Sigmoid colon (tissue), 7 donors: Measurements from ENCODE around the gene MIEF1. TPM values are rescaled to one million over a fixed set of nuclear protein-coding genes. Genes with fewer than 3 reads are reported as not detected.
A peak's percentile ranks its signal among the peaks of the same experiment; 100 is the strongest.

Experiments
- DNase-seq: peaks from one replicate; pipeline ENCODE4 v3.0.0-alpha.2; 2019
- H3K27ac ChIP-seq, 4 donors: fragments of 200-600 bp; sonication (generic); one replicate each; pipeline ENCODE4 v1.5.1; 2016 to 2019; ENCODE audit warnings: mild to moderate bottlenecking in 1 of 4
- H3K27me3 ChIP-seq, 3 donors: fragments of 200-600 bp; sonication (generic); one replicate each; pipeline ENCODE4 v1.5.1; 2019; ENCODE audit warnings: mild to moderate bottlenecking in 1 of 3
- H3K36me3 ChIP-seq, 4 donors: fragments of 200-600 bp; sonication (generic); one replicate each; pipeline ENCODE4 v1.5.1; 2016 to 2019
- H3K4me1 ChIP-seq, 4 donors: fragments of 200-600 bp; sonication (generic); one replicate each; pipeline ENCODE4 v1.5.1; 2017 to 2019
- H3K4me3 ChIP-seq, 4 donors: fragments of 200-600 bp; sonication (generic); one replicate each; pipeline ENCODE4 v1.5.1; 2017 to 2019; ENCODE audit warnings: mild to moderate bottlenecking in 2 of 4, moderate library complexity in 1 of 4
- H3K9me3 ChIP-seq, 4 donors: fragments of 200-600 bp in 3 of 4; sonication (generic) in 3 of 4; one replicate each; pipeline versions ENCODE4 v1.5.1 to v1.6.1; 2013 to 2019
- CTCF ChIP-seq, 4 experiments: fragments of 450-650 bp in 3 of 4; fragments of 200-600 bp in 1 of 4; IDR thresholded peaks; one replicate each; pipeline ENCODE4 v1.5.1; 2016 to 2019; ENCODE audit warnings: antibody characterized with exemption in 4 of 4, mild to moderate bottlenecking in 3 of 4, moderate library complexity in 2 of 4
- EP300 ChIP-seq, 4 donors: sonication (generic); formaldehyde crosslinking; IDR thresholded peaks; one replicate each; pipeline ENCODE4 v1.6.1; 2017; ENCODE audit warnings: antibody characterized with exemption in 4 of 4
- POLR2A ChIP-seq, 2 donors: fragments of 450-650 bp; IDR thresholded peaks; one replicate each; pipeline ENCODE4 v1.6.1; 2016; ENCODE audit warnings: antibody characterized with exemption in 2 of 2, mild to moderate bottlenecking in 2 of 2, moderate library complexity in 2 of 2
- POLR2AphosphoS5 ChIP-seq, 4 donors: sonication (generic); formaldehyde crosslinking; IDR thresholded peaks; one replicate each; pipeline ENCODE4 v1.6.1; 2017; ENCODE audit warnings: antibody characterized with exemption in 4 of 4
- WGBS, 2 donors: extraction: QIAGEN DNeasy Blood & Tissue Kit; methylation state at CpG; one replicate each; pipeline ENCODE4 v1.1.7; 2013; 5-methylcytosine and 5-hydroxymethylcytosine counted together
- intact Hi-C: fragments of 100-400 bp; cut with DNase I; formaldehyde crosslinking; loops from one replicate; pipeline ENCODE4 v1.15.1; 2023
- polyA plus RNA-seq, 3 donors: library from polyadenylated mRNA; stranded (reverse); fragments of 200-250 nt; gene quantifications; one replicate each; pipeline ENCODE4 v1.2.3, GENCODE V29; 2013
- total RNA-seq, 4 donors: library from RNA; depleted of rRNA; stranded (reverse); fragments of >200 nt; gene quantifications; one replicate each; pipeline ENCODE4 v1.1.0, GENCODE V29; 2016
- donor health status: healthy with polysubstance abuse.
- donor health status: Bipolar disorder and iron deficiency.
- donor health status: healthy.

MIEF1 gene
- total and polyA plus RNA-seq, 7 donors: 9.0 to 25.4 (median 14.2) TPM

- Histone ChIP-seq H3K9me3 (no peaks in the 10 kb centered on the region), H3K4me1 (peaks cover 3 to 80% (median 70%) of the 10 kb centered on the region in 4 donors), H3K27ac (peak overlapping the region; percentile 68 to 99 (median 86)), H3K36me3 (peaks cover 10 to 31% (median 13%) of the 10 kb centered on the region in 4 donors), H3K27me3 (no peaks in the 10 kb centered on the region), H3K4me3 (peak overlapping the region; percentile 6 to 31 (median 12))
- 7 to 27% methylated on average over 32 of the region's 32 CpGs for WGBS, 2 donors
- TF ChIP-seq EP300 (IDR thresholded peaks at IDR 0.05): no peak
- TF ChIP-seq CTCF (IDR thresholded peaks at IDR 0.05): peak; percentile 95 to 98 (median 97)
- TF ChIP-seq POLR2AphosphoS5 (IDR thresholded peaks at IDR 0.05): peak in 3 of 4 donors; percentile 59 to 77 (median 63)
- TF ChIP-seq POLR2A (IDR thresholded peaks at IDR 0.05): no peak
- intact Hi-C loops: loop anchor here (2.0 to 5.0 kb wide), 3 partner anchors 34 to 212 kb away; partner anchors contain the start of genes RPL3 and TAB1
- peak; percentile 96 for DNase-seq
These were observed 26.8 kb downstream of the MIEF1 start for GRCh38 chr22:39528681-39529486.

- Histone ChIP-seq H3K4me3 (peak overlapping the region in 3 of 4 donors; percentile 6 to 31 (median 16)), H3K9me3 (no peaks in the 10 kb centered on the region), H3K4me1 (peaks cover 3 to 78% (median 68%) of the 10 kb centered on the region in 4 donors), H3K27ac (peak overlapping the region; percentile 17 to 99 (median 86)), H3K36me3 (peaks cover 6 to 25% (median 9%) of the 10 kb centered on the region in 4 donors), H3K27me3 (no peaks in the 10 kb centered on the region)
- 54 to 58% methylated on average over 17 of the region's 17 CpGs for WGBS, 2 donors
- intact Hi-C loops: loop anchor here (2.0 to 5.0 kb wide), 3 partner anchors 35 to 212 kb away; partner anchors contain the start of genes RPL3 and TAB1
- DNase-seq: no peak
- TF ChIP-seq EP300 (IDR thresholded peaks at IDR 0.05) (no peak), CTCF (IDR thresholded peaks at IDR 0.05) (peak in 1 of 4 experiments; percentile 30), POLR2AphosphoS5 (IDR thresholded peaks at IDR 0.05) (no peak)
These were observed 27.4 kb downstream of the MIEF1 start for GRCh38 chr22:39529487-39529851.

GRCh38 chr22:39530116-39530515 is 28.0 kb downstream of the MIEF1 start:
- 47 to 71% methylated on average over 6 of the region's 6 CpGs for whole genome bisulfite sequencing, 2 donors
- Histone ChIP-seq H3K36me3 (peaks cover under 1 to 18% (median 6%) of the 10 kb centered on the region in 4 donors), H3K9me3 (no peaks in the 10 kb centered on the region), H3K4me1 (peaks cover 3 to 77% (median 67%) of the 10 kb centered on the region in 4 donors), H3K27ac (peak overlapping the region in 3 of 4 donors; percentile 73 to 99 (median 99)), H3K4me3 (no peak overlapping the region), H3K27me3 (no peaks in the 10 kb centered on the region)
- intact Hi-C loops: loop anchor here (5.0 kb wide), 4 partner anchors 378 to 662 kb away; partner anchors contain the start of genes CBX7 and TNRC6B
- DNase-seq: no peak
- TF ChIP-seq POLR2A (IDR thresholded peaks at IDR 0.05): no peak
- no peak for TF ChIP-seq CTCF (IDR thresholded peaks at IDR 0.05)
- no peak for TF ChIP-seq POLR2AphosphoS5 (IDR thresholded peaks at IDR 0.05)
- no peak for TF ChIP-seq EP300 (IDR thresholded peaks at IDR 0.05)

- DNase-seq: no peak
- Histone ChIP-seq H3K36me3 (peaks cover 0 to 14% (median 6%) of the 10 kb centered on the region in 4 donors), H3K9me3 (no peaks in the 10 kb centered on the region), H3K4me1 (peaks cover 3 to 70% (median 62%) of the 10 kb centered on the region in 4 donors), H3K4me3 (no peak overlapping the region), H3K27ac (peak overlapping the region in 3 of 4 donors; percentile 85 to 99 (median 99)), H3K27me3 (no peaks in the 10 kb centered on the region)
- 27 to 48% methylated on average over 9 of the region's 9 CpGs for WGBS, 2 donors
- intact Hi-C loops: loop anchor here (5.0 kb wide), 4 partner anchors 379 to 661 kb away; partner anchors contain the start of genes CBX7 and TNRC6B
- no peak for TF ChIP-seq POLR2A (IDR thresholded peaks at IDR 0.05)
- TF ChIP-seq CTCF (IDR thresholded peaks at IDR 0.05): peak in 1 of 4 experiments; percentile 9
These were observed 28.7 kb downstream of the MIEF1 start for GRCh38 chr22:39530692-39531331.
